ELF-1 (cell line): ENCODE results near the gene CDCA3.

Source experiments
- DNase-seq: peaks from one replicate; pipeline ENCODE4 v3.0.0-alpha.2; 2016; ENCODE audit warnings: low read depth, low spot score

CDCA3 gene

GRCh38 chr12:6852651-6853354, 1.7 kb upstream of the CDCA3 start:
- DNase-seq, result peak; percentile 55

GRCh38 chr12:6851921-6852650, 1.0 kb upstream of the CDCA3 start, which contains the start of gene USP5:
USP5 (plus strand) TSS chr12:6852150; CDS start chr12:6852180, 30 bp downstream.
- DNase-seq, result peak; percentile 99

- DNase-seq, result no peak
Measured at GRCh38 chr12:6850796-6851152, 312 bp downstream of the CDCA3 start.

- no peak for DNase-seq
Measured at GRCh38 chr12:6849976-6850560, 1.0 kb downstream of the CDCA3 start.

GRCh38 chr12:6849427-6849826, 1.7 kb downstream of the CDCA3 start:
- no peak for DNase-seq

GRCh38 chr12:6847676-6848075, 3.4 kb downstream of the CDCA3 start:
- DNase-seq, result no peak

GRCh38 chr12:6846316-6846869, 4.7 kb downstream of the CDCA3 start:
- DNase-seq, result no peak

GRCh38 chr12:6845395-6845794, 5.7 kb downstream of the CDCA3 start:
- no peak for DNase-seq

GRCh38 chr12:6843118-6843902, 7.8 kb downstream of the CDCA3 start:
- peak; percentile 74 for DNase-seq

- no peak for DNase-seq
Measured at GRCh38 chr12:6842075-6842474, 9.0 kb downstream of the CDCA3 start.

- no peak for DNase-seq
Measured at GRCh38 chr12:6840761-6841515, 10.1 kb downstream of the CDCA3 start, which contains the start of gene GNB3. GNB3 (plus strand) TSS chr12:6840925; CDS start chr12:6841288, 363 bp downstream.

- DNase-seq, result no peak
Measured at GRCh38 chr12:6840330-6840729, 10.8 kb downstream of the CDCA3 start.

- no peak for DNase-seq
Measured at GRCh38 chr12:6839482-6840201, 11.4 kb downstream of the CDCA3 start.

GRCh38 chr12:6838854-6839253, 12.2 kb downstream of the CDCA3 start:
- no peak for DNase-seq

- DNase-seq, result no peak
Measured at GRCh38 chr12:6837370-6838060, 13.6 kb downstream of the CDCA3 start.

GRCh38 chr12:6836851-6837250, 14.2 kb downstream of the CDCA3 start:
- no peak for DNase-seq

- no peak for DNase-seq
Measured at GRCh38 chr12:6834873-6835272, 16.2 kb downstream of the CDCA3 start.

GRCh38 chr12:6834254-6834653, 16.8 kb downstream of the CDCA3 start:
- no peak for DNase-seq

GRCh38 chr12:6833189-6833890, 17.7 kb downstream of the CDCA3 start:
- no peak for DNase-seq
